ENCODE results near the gene DPP6.

DNA sequence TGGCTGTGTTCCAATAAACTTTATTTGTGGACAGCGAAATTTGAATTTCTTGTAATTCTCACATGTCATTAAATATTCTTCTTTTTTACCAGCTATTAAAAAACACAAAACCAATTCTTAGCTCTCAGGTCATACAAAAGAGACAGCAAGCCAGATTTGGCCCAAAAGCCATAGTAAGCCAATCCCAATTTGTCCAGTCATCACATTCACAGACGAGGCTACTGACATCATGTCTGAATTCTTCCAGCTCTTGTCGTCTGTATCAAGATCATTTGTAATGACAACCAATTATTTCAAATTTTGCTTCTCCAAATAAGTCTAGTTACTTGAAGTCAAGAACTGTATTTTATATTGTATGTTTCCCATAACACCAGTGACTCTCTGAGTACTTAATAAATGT lies 684.2 kb downstream of the DPP6 start:
- TF ChIP-seq, protein P1, sequence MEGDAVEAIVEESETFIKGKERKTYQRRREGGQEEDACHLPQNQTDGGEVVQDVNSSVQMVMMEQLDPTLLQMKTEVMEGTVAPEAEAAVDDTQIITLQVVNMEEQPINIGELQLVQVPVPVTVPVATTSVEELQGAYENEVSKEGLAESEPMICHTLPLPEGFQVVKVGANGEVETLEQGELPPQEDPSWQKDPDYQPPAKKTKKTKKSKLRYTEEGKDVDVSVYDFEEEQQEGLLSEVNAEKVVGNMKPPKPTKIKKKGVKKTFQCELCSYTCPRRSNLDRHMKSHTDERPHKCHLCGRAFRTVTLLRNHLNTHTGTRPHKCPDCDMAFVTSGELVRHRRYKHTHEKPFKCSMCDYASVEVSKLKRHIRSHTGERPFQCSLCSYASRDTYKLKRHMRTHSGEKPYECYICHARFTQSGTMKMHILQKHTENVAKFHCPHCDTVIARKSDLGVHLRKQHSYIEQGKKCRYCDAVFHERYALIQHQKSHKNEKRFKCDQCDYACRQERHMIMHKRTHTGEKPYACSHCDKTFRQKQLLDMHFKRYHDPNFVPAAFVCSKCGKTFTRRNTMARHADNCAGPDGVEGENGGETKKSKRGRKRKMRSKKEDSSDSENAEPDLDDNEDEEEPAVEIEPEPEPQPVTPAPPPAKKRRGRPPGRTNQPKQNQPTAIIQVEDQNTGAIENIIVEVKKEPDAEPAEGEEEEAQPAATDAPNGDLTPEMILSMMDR (IDR thresholded peaks at IDR 0.05), result no peak
- TF ChIP-seq POLR2A (IDR thresholded peaks at IDR 0.05) (no peak), POLR2AphosphoS5 (IDR thresholded peaks at IDR 0.05) (no peak), EP300 (IDR thresholded peaks at IDR 0.05; ENCODE audit: low read depth) (no peak)

Measured in transverse colon (tissue), 4 donors.